Measurements from ENCODE around the gene OR10A2.

OR10A2 gene

DNA sequence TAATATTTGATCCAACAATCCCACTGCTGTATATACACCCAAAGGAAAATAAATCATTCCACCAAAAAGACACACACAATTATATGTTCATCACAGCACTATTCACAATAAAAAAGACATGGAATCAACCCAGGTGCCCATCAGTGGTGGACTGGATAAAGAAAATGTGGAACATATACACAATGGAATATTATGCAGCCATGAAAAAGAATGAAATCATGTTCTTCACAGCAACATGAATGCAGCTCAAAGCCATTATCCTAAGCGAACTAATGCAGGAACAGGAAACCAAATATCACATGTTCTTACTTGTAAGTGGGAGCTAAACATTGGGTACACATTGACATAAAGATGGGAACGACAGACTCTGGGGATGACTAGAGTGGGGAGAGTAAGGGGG is 56.8 kb downstream of the OR10A2 start:
- DNase-seq (ENCODE audit: low spot score): no peak
- in situ Hi-C loops (cut with MboI; ENCODE audit: low sequenced_read_pairs, unreplicated experiment): no loop called here
- TF ChIP-seq, protein P1, sequence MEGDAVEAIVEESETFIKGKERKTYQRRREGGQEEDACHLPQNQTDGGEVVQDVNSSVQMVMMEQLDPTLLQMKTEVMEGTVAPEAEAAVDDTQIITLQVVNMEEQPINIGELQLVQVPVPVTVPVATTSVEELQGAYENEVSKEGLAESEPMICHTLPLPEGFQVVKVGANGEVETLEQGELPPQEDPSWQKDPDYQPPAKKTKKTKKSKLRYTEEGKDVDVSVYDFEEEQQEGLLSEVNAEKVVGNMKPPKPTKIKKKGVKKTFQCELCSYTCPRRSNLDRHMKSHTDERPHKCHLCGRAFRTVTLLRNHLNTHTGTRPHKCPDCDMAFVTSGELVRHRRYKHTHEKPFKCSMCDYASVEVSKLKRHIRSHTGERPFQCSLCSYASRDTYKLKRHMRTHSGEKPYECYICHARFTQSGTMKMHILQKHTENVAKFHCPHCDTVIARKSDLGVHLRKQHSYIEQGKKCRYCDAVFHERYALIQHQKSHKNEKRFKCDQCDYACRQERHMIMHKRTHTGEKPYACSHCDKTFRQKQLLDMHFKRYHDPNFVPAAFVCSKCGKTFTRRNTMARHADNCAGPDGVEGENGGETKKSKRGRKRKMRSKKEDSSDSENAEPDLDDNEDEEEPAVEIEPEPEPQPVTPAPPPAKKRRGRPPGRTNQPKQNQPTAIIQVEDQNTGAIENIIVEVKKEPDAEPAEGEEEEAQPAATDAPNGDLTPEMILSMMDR (IDR thresholded peaks at IDR 0.05; ENCODE audit: borderline replicate concordance, control extremely low read depth, extremely low read depth, insufficient read depth, missing control alignments): no peak

DNA sequence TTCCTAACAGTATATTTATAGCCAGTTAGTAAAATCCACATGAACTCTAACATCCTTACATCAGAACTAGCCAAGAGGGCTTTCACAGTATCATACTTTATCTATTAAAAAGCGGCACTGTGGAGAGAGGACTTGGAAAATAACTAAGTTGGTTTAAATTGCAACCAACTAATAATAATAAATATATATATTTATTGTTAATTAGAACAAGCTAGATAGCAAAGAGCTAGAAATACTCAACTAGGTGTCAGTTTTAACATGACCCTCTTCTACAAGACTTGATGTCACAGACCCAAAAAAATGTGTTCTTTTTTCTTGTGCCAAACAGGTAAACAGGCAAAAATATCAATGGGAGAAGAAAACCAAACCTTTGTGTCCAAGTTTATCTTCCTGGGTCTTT is 57.8 kb downstream of the OR10A2 start, which contains the start of gene OR2D3:
Gene OR2D3 (plus strand): TSS at position 301 of the 400 bp plus-strand sequence. CDS start 0 bp downstream, at position 301.
- in situ Hi-C loops (cut with MboI; ENCODE audit: low sequenced_read_pairs, unreplicated experiment): no loop called here
- DNase-seq (ENCODE audit: low spot score): no peak
- TF ChIP-seq, protein P1 (IDR thresholded peaks at IDR 0.05; ENCODE audit: borderline replicate concordance, control extremely low read depth, extremely low read depth, insufficient read depth, missing control alignments): no peak
